Activated CD8-positive, alpha-beta T cell treated with anti-CD3 and anti-CD28 coated beads for 36 hours (primary cell): ENCODE measurements around the gene USP47. TPM values are rescaled to one million over a fixed set of nuclear protein-coding genes. Genes with fewer than 3 reads are reported as not detected.

Experiments used
- ATAC-seq: fragments of 200-7000 bp; cut with Tn5 transposase; one replicate; pipeline ENCODE4 v1.10.0; 2021; ENCODE audit warnings: mild to moderate bottlenecking, moderate library complexity
- CTCF ChIA-PET: fragments of 350-600 bp; sonication (Branson Sonifier 250); formaldehyde crosslinking; loops from one replicate; lab custom pipeline; 2021; ENCODE audit warnings: antibody characterized with exemption; lab: Charles Lee
- POLR2A ChIA-PET: fragments of 350-600 bp; sonication (Branson Sonifier 250); formaldehyde crosslinking; loops from one replicate; lab custom pipeline; 2021; ENCODE audit warnings: antibody characterized with exemption; lab: Charles Lee
- DNase-seq: peaks from one replicate; pipeline ENCODE4 v3.0.0-alpha.2; 2020
- H3K27ac Mint-ChIP-seq: one replicate; pipeline ENCODE4 v1.8.0; 2021; ENCODE audit warnings: mild to moderate bottlenecking, mixed read lengths
- H3K27me3 Mint-ChIP-seq: one replicate; pipeline ENCODE4 v1.8.0; 2021; ENCODE audit warnings: mixed read lengths
- H3K36me3 Mint-ChIP-seq: one replicate; pipeline ENCODE4 v1.8.0; 2021; ENCODE audit warnings: low read depth, mixed read lengths
- H3K4me1 Mint-ChIP-seq: one replicate; pipeline ENCODE4 v1.8.0; 2021; ENCODE audit warnings: low read depth, mixed read lengths
- H3K4me3 Mint-ChIP-seq: one replicate; pipeline ENCODE4 v1.8.0; 2021; ENCODE audit warnings: mild to moderate bottlenecking, moderate library complexity, mixed read lengths
- H3K9me3 Mint-ChIP-seq: one replicate; pipeline ENCODE4 v1.8.0; 2021; ENCODE audit warnings: mixed read lengths
- intact Hi-C: fragments of 100-400 bp; cut with micrococcal nuclease; formaldehyde crosslinking; loops from one replicate; pipeline ENCODE4 v1.10.0; 2022
- total RNA-seq, 2 experiments: library from RNA; stranded (reverse); gene quantifications; one replicate each; pipeline ENCODE4 v1.2.3, GENCODE V29; 2021
- TF ChIP-seq, protein P1 (sequence below): fragments of 200-600 bp; IDR thresholded peaks from one replicate; pipeline ENCODE4 v1.8.0; 2022; ENCODE audit warnings: antibody characterized with exemption, mild to moderate bottlenecking

The USP47 gene
- total RNA-seq, 2 experiments from 2014 or later: 37.8 to 39.7 TPM

DNA sequence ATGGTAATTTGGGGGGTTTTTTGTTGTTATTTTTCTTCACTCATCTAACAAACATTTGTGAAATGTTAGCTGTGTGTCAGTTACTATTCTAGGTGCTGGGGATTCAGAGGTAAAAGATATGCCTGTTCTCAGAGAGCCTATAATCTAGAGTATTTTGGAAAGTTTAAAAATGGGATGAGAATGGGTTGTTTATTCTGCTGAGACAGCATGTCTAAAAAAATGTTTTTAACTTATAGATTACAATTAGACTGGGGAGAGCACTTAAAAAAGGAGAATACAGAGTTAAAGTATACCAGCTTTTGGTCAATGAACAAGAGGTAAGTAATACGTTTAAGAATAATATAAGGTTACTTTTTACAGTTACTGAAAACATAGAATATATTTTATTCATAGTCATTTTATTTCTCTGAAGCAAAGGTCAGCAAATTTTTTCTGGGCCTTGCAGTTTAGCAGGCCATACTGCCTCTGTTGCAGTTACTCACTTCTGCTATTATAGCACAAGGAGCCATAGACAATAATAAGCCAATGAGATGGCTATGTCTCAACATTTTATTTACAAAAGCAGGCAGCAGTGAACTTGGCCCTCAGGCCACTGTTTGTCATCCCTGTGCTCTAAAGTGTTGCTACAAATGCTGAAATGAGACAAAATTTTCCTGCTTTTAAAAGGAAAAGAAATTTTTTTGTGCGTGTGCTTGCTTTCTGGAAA is 106.6 kb downstream of the USP47 start:
- no peak for DNase-seq
- POLR2A ChIA-PET: no interaction called here
- H3K4me1 Mint-ChIP-seq: no peaks in the 10 kb centered on the region
- TF ChIP-seq, protein P1, sequence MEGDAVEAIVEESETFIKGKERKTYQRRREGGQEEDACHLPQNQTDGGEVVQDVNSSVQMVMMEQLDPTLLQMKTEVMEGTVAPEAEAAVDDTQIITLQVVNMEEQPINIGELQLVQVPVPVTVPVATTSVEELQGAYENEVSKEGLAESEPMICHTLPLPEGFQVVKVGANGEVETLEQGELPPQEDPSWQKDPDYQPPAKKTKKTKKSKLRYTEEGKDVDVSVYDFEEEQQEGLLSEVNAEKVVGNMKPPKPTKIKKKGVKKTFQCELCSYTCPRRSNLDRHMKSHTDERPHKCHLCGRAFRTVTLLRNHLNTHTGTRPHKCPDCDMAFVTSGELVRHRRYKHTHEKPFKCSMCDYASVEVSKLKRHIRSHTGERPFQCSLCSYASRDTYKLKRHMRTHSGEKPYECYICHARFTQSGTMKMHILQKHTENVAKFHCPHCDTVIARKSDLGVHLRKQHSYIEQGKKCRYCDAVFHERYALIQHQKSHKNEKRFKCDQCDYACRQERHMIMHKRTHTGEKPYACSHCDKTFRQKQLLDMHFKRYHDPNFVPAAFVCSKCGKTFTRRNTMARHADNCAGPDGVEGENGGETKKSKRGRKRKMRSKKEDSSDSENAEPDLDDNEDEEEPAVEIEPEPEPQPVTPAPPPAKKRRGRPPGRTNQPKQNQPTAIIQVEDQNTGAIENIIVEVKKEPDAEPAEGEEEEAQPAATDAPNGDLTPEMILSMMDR: no peak
- H3K27me3 Mint-ChIP-seq: no peaks in the 10 kb centered on the region
- CTCF ChIA-PET: interaction anchor here (1.0 to 3.1 kb wide), 3 partner anchors 16 to 100 kb away, joined by 3 to 21 read pairs (median 19); no protein-coding TSS in a partner anchor
- ATAC-seq: no peak
- H3K27ac Mint-ChIP-seq: no peak overlapping the region
- no peaks in the 10 kb centered on the region for H3K9me3 Mint-ChIP-seq
- H3K4me3 Mint-ChIP-seq: no peak overlapping the region
- H3K36me3 Mint-ChIP-seq: peaks cover 27% of the 10 kb centered on the region
- intact Hi-C loops: no loop called here

DNA sequence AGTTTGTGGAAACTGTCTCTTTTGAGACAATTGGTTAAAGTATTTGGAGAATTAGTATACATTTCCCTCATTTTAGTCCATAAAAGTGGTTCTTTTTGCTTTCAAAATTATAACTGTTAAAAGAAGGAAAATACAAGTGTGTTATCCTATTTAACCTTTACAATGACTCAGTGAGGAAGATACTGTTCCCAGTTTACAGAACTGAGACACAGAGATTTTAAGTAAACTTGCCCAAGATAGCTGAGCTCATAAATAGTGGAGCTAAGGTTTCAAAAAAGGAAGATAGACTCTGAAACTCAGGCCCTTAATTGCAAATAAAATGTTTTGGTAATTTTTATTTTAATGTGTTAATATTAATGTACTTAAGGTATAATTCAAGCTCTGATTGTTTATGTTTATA is 107.7 kb downstream of the USP47 start:
- DNase-seq (no peak), ATAC-seq (no peak)
- ChIA-PET CTCF (interaction anchor here (0.9 to 1.2 kb wide), 2 partner anchors 18 kb away, joined by 3 to 4 read pairs; no protein-coding TSS in a partner anchor), POLR2A (no interaction called here)
- Mint-ChIP-seq H3K9me3 (no peaks in the 10 kb centered on the region), H3K4me1 (no peaks in the 10 kb centered on the region), H3K36me3 (peaks cover 28% of the 10 kb centered on the region), H3K27ac (no peak overlapping the region), H3K4me3 (no peak overlapping the region), H3K27me3 (no peaks in the 10 kb centered on the region)
- TF ChIP-seq, protein P1: no peak
- intact Hi-C loops: no loop called here

DNA sequence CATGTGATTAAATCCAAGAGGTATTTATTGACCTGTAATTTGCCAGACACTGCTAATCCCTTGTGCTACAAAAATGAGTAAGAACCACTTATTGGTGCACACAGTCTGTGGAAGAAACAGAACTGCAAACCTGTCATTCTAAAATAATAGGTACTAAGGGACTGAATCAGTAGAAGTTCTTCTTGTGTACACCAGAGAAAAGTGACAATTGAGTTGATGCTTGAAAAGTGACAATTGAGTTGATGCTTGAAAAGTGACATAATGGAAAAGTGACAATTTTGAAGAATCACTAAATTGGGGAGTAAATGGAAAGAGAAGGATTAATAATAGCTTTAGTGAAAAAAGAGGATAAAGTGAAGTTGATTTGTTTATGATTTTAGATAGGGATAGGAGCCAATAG is 110.3 kb downstream of the USP47 start:
- ChIA-PET CTCF (no interaction called here), POLR2A (no interaction called here)
- DNase-seq: no peak
- no peaks in the 10 kb centered on the region for H3K9me3 Mint-ChIP-seq
- H3K27ac Mint-ChIP-seq: peak overlapping the region; percentile 21
- H3K27me3 Mint-ChIP-seq: no peaks in the 10 kb centered on the region
- no peak for ATAC-seq
- intact Hi-C loops: no loop called here
- H3K36me3 Mint-ChIP-seq: peaks cover 32% of the 10 kb centered on the region
- TF ChIP-seq, protein P1: no peak
- H3K4me1 Mint-ChIP-seq: no peaks in the 10 kb centered on the region
- no peak overlapping the region for H3K4me3 Mint-ChIP-seq

DNA sequence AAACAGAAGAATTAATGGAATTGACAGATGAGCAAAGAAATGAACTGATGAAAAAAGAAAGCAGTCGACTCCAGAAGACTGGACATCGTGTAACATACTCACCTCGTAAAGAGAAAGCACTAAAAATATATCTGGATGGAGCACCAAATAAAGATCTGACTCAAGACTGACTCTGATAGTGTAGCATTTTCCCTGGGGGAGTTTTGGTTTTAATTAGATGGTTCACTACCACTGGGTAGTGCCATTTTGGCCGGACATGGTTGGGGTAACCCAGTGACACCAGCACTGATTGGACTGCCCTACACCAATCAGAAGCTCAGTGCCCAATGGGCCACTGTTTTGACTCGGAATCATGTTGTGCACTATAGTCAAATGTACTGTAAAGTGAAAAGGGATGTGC is 114.2 kb downstream of the USP47 start:
- no peak for ATAC-seq
- Mint-ChIP-seq H3K9me3 (no peaks in the 10 kb centered on the region), H3K4me3 (no peak overlapping the region), H3K36me3 (peaks cover 28% of the 10 kb centered on the region), H3K27ac (no peak overlapping the region), H3K4me1 (peaks cover 18% of the 10 kb centered on the region), H3K27me3 (no peaks in the 10 kb centered on the region)
- DNase-seq: no peak
- TF ChIP-seq, protein P1: no peak
- POLR2A ChIA-PET: interaction anchor here (0.7 kb wide), 1 partner anchor 77 kb away, joined by 3 read pairs; no protein-coding TSS in a partner anchor
- CTCF ChIA-PET: interaction anchor here (1.1 to 3.1 kb wide), 6 partner anchors 9 to 375 kb away, joined by 3 to 11 read pairs (median 5); no protein-coding TSS in a partner anchor
- intact Hi-C loops: no loop called here
